Endothelial cell of umbilical vein (primary cell): ENCODE data around the gene FSIP1. TPM values are rescaled to one million over a fixed set of nuclear protein-coding genes. Genes with fewer than 3 reads are reported as not detected.

Source experiments
- BruUV-seq: library from RNA; stranded (reverse); fragments of 400-500 nt; replicated peaks from 2 replicates; lab custom pipeline; 2021; lab: Mats Ljungman, UMichigan
- CTCF ChIA-PET: fragments of 300-600, 350-600 bp; sonication (Branson Sonifier 250); formaldehyde crosslinking; loops from one replicate; lab custom pipeline; 2021; ENCODE audit warnings: antibody characterized with exemption, inconsistent platforms; lab: Charles Lee
- POLR2A ChIA-PET: fragments of 300-600, 350-600 bp; sonication (Branson Sonifier 250); formaldehyde crosslinking; loops from one replicate; lab custom pipeline; 2021; ENCODE audit warnings: antibody characterized with exemption, inconsistent platforms; lab: Charles Lee
- DNase-seq: peaks from one replicate; pipeline ENCODE4 v3.0.0-alpha.2; 2011; ENCODE audit warnings: low read depth, low spot score
- FAIRE-seq: peaks from 2 replicates; lab custom pipeline; 2011; peaks lifted over from hg19 to GRCh38; lab: Jason Lieb, UNC
- H2AFZ ChIP-seq: 2 replicates; pipeline ENCODE4 v1.6.0; 2012; ENCODE audit warnings: low read depth, low read length, control low read depth, inconsistent platforms
- H3K27ac ChIP-seq: 2 replicates; pipeline ENCODE4 v1.5.1; 2011; ENCODE audit warnings: low read depth, mild to moderate bottlenecking, control low read depth, low read length, moderate library complexity; ENCODE audit not compliant: insufficient read depth
- H3K27me3 ChIP-seq, 2 experiments: 2 replicates each; pipeline versions ENCODE4 v1.6.0 to v1.6.1; 2011; ENCODE audit warnings: low read length in 2 of 2, mixed read lengths in 1 of 2; ENCODE audit not compliant: control insufficient read depth in 2 of 2, insufficient read depth in 2 of 2
- H3K36me3 ChIP-seq, 2 experiments: 2 replicates in 1 of 2; 3 replicates in 1 of 2; pipeline ENCODE4 v1.5.1; 2011; ENCODE audit warnings: low read length in 2 of 2, mild to moderate bottlenecking in 1 of 2, moderate library complexity in 1 of 2; ENCODE audit not compliant: control insufficient read depth in 2 of 2, insufficient read depth in 2 of 2; ENCODE audit errors: extremely low read depth in 1 of 2
- H3K4me1 ChIP-seq: 3 replicates; pipeline ENCODE4 v1.5.1; 2011; ENCODE audit warnings: mild to moderate bottlenecking, low read length; ENCODE audit not compliant: control insufficient read depth, insufficient read depth; ENCODE audit errors: extremely low read depth
- H3K4me2 ChIP-seq: 2 replicates; pipeline ENCODE4 v1.6.1; 2011; ENCODE audit warnings: low read length, control low read depth, mixed read lengths; ENCODE audit not compliant: insufficient read depth
- H3K4me3 ChIP-seq, 3 experiments: fragments of 200-600 bp in 1 of 3; sonication (generic), shearing (Covaris generic) in 1 of 3; replicated peaks in 1 of 3; 2 replicates each; pipeline ENCODE4 v1.5.1; 2011 to 2016; ENCODE audit warnings: control low read depth in 3 of 3, low read length in 3 of 3, mild to moderate bottlenecking in 2 of 3, inconsistent platforms in 1 of 3, low read depth in 1 of 3, moderate library complexity in 1 of 3; ENCODE audit not compliant: insufficient read depth in 1 of 3
- H3K79me2 ChIP-seq: 2 replicates; pipeline ENCODE4 v1.6.0; 2012; ENCODE audit warnings: low read length, inconsistent platforms; ENCODE audit not compliant: control insufficient read depth, insufficient read depth
- H3K9ac ChIP-seq: replicated peaks from 2 replicates; pipeline ENCODE3; 2011; ENCODE audit warnings: low read length, control low read depth; ENCODE audit not compliant: insufficient read depth; ENCODE audit errors: extremely low read depth
- H3K9me1 ChIP-seq: replicated peaks from 3 replicates; pipeline ENCODE4 v1.6.0; 2011; ENCODE audit warnings: mild to moderate bottlenecking, low read length; ENCODE audit not compliant: control insufficient read depth, insufficient read depth; ENCODE audit errors: extremely low read depth
- H3K9me3 ChIP-seq: replicated peaks from 2 replicates; pipeline ENCODE4 v1.5.1; 2012; ENCODE audit warnings: low read length, inconsistent platforms; ENCODE audit not compliant: control insufficient read depth, insufficient read depth
- H4K20me1 ChIP-seq: replicated peaks from 2 replicates; pipeline ENCODE3; 2011; ENCODE audit warnings: mild to moderate bottlenecking, low read length; ENCODE audit not compliant: control insufficient read depth, insufficient read depth; ENCODE audit errors: extremely low read depth
- EZH2 ChIP-seq: IDR thresholded peaks from 2 replicates; pipeline ENCODE4 v1.6.1; 2012; ENCODE audit warnings: borderline replicate concordance, low read depth, mild to moderate bottlenecking, moderate library complexity, low read length, inconsistent platforms; ENCODE audit not compliant: severe bottlenecking
- FOS ChIP-seq: IDR thresholded peaks from 2 replicates; pipeline ENCODE4 v1.6.1; 2011; ENCODE audit warnings: mild to moderate bottlenecking, low read length, moderate library complexity, borderline replicate concordance; ENCODE audit not compliant: insufficient read depth
- GATA2 ChIP-seq: IDR thresholded peaks from 2 replicates; pipeline ENCODE4 v1.7.0; 2011; ENCODE audit warnings: low read depth, mild to moderate bottlenecking, moderate library complexity, mixed read lengths, low read length; ENCODE audit not compliant: insufficient read length, insufficient read depth
- JUN ChIP-seq: IDR thresholded peaks from 2 replicates; pipeline ENCODE4 v1.6.1; 2011; ENCODE audit warnings: borderline replicate concordance, low read depth; ENCODE audit not compliant: insufficient read length, insufficient read depth
- MAX ChIP-seq: IDR thresholded peaks from 2 replicates; pipeline ENCODE4 v1.6.1; 2011; ENCODE audit not compliant: insufficient read depth, insufficient read length
- MYC ChIP-seq: IDR thresholded peaks from one replicate; pipeline ENCODE4 v1.6.1; 2011; ENCODE audit warnings: mild to moderate bottlenecking, low read depth, low read length
- POLR2A ChIP-seq: IDR thresholded peaks from 2 replicates; pipeline ENCODE4 v1.6.1; 2012; ENCODE audit warnings: low read depth, mild to moderate bottlenecking, control low read depth, low read length
- POLR2AphosphoS5 ChIP-seq: IDR thresholded peaks from 2 replicates; pipeline ENCODE4 v1.6.1; 2012; ENCODE audit warnings: low read depth, mild to moderate bottlenecking, control low read depth, low read length, moderate library complexity; ENCODE audit not compliant: insufficient read depth
- dilution Hi-C: fragments of 300-500 bp; cut with MboI; formaldehyde crosslinking; loops from one replicate; pipeline ENCODE4 v1.15.0; 2019; ENCODE audit warnings: low sequenced_read_pairs; ENCODE audit not compliant: extremely low pct_ligation_motif_present
- intact Hi-C: fragments of 100-400 bp; cut with micrococcal nuclease; formaldehyde crosslinking; loops from one replicate; pipeline ENCODE4 v1.10.0; 2022
- polyA plus RNA-seq, 4 experiments: library from polyadenylated mRNA; depleted of rRNA in 3 of 4; stranded (reverse) in 3 of 4; unstranded in 1 of 4; fragments of >200 nt; gene quantifications; 2 replicates each; pipeline versions ENCODE4 v1.2.1 to v1.2.3, GENCODE V29; 2011 to 2012; ENCODE audit warnings: missing spikeins in 1 of 4
- total RNA-seq: library from RNA; stranded (reverse); gene quantifications from 2 replicates; pipeline ENCODE4 v1.2.3, GENCODE V29; 2021
- TF ChIP-seq, protein P1 (sequence below), 2 donors: IDR thresholded peaks; 1 replicate in 1 of 2; 2 replicates in 1 of 2; pipeline ENCODE4 v1.5.1; 2011; ENCODE audit warnings: low read length in 2 of 2, mild to moderate bottlenecking in 2 of 2, moderate library complexity in 2 of 2, control low read depth in 1 of 2, inconsistent platforms in 1 of 2, low read depth in 1 of 2; ENCODE audit not compliant: insufficient read depth in 1 of 2; ENCODE audit errors: extremely low read depth in 1 of 2

Gene FSIP1
- total and polyA plus RNA-seq, 2 donors (not counting 3 experiments of a cell fraction or from before 2014, with no cell fraction given) = 0.23 to 1.1 TPM

GRCh38 chr15:39717134-39717533, 65.5 kb downstream of the FSIP1 start:
- POLR2A ChIA-PET = no interaction called here
- CTCF ChIA-PET = interaction anchor here (1.4 to 1.8 kb wide), 4 partner anchors 9 to 40 kb away, joined by 3 to 10 read pairs (median 5); no protein-coding TSS in a partner anchor
- Histone ChIP-seq H3K9me1 (no peaks in the 10 kb centered on the region), H3K4me3 (no peak overlapping the region), H3K27me3 (no peaks in the 10 kb centered on the region), H2AFZ (no peak overlapping the region), H3K9me3 (no peaks in the 10 kb centered on the region), H4K20me1 (no peaks in the 10 kb centered on the region), H3K27ac (no peak overlapping the region), H3K4me1 (no peaks in the 10 kb centered on the region), H3K79me2 (no peaks in the 10 kb centered on the region), H3K4me2 (no peak overlapping the region), H3K9ac (no peak overlapping the region), H3K36me3 (no peaks in the 10 kb centered on the region)
- intact Hi-C loops (no loop called here), dilution Hi-C loops (no loop called here)
- TF ChIP-seq MAX (no peak), JUN (no peak), EZH2 (no peak), FOS (no peak), POLR2AphosphoS5 (no peak), MYC (no peak), GATA2 (no peak), POLR2A (no peak)
- TF ChIP-seq, protein P1, sequence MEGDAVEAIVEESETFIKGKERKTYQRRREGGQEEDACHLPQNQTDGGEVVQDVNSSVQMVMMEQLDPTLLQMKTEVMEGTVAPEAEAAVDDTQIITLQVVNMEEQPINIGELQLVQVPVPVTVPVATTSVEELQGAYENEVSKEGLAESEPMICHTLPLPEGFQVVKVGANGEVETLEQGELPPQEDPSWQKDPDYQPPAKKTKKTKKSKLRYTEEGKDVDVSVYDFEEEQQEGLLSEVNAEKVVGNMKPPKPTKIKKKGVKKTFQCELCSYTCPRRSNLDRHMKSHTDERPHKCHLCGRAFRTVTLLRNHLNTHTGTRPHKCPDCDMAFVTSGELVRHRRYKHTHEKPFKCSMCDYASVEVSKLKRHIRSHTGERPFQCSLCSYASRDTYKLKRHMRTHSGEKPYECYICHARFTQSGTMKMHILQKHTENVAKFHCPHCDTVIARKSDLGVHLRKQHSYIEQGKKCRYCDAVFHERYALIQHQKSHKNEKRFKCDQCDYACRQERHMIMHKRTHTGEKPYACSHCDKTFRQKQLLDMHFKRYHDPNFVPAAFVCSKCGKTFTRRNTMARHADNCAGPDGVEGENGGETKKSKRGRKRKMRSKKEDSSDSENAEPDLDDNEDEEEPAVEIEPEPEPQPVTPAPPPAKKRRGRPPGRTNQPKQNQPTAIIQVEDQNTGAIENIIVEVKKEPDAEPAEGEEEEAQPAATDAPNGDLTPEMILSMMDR (IDR thresholded peaks at IDR 0.05; ENCODE audit: extremely low read depth in 1 of 2, insufficient read depth in 1 of 2, low read depth in 1 of 2, low read length in 2 of 2) = no peak
- DNase-seq = no peak
- no TSS peak for BruUV-seq
- no peak for FAIRE-seq
